ENCODE data around the gene QRICH1.

Gene QRICH1

DNA sequence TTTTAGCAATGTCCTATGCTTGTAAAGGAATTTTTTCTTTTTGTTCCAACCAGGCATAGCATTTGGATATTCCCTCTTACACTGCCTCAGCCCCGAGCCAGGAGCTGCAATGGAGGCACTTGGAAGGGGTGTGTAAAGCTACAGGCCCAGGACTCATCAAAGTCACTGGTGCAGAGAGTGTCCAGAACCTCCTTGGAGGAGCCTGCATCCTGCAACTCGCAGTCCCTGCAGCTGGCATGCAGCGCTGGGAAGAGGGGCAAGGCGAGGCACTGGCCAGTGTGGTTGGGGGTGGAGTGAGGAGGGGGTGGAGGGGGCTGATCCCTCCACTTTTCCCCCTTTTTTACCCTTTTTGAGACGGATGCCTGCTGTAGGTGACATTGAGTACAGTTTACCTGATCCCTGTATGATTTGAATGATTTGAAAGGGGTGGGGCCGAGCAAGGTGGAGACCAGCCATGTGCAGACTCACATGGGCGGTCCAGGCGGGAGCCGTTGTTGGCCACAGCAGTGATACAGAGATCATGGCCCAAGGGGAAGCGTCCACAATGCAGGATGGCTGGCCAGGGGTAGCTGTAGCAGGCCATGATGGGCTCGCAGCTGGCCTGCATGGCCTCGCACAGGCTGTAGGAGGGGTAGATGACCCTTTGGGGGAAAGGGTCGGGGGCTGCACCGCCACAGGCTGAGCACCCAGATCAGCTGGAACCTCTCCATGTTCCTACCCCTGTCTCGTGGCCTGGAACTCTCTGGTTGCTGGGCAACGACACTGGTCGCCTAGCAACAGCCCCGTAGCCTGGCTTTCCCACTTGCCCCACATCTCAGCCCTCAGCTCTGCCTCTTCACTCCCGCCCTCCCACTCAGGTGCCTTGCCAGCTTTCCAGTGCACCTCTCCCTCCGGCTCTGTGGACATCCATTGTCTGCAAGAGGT is 95.9 kb downstream of the QRICH1 start:
- H3K4me3 ChIP-seq (ENCODE audit: low read length), result no peak overlapping the region
- H3K79me2 ChIP-seq (ENCODE audit: control insufficient read depth, low read length), result peaks cover 6% of the 10 kb centered on the region
- peaks cover 7% of the 10 kb centered on the region; the same call in 1 of the 2 replicates for H3K36me3 ChIP-seq (ENCODE audit: control insufficient read depth, low read length)
- TF ChIP-seq, protein P1, sequence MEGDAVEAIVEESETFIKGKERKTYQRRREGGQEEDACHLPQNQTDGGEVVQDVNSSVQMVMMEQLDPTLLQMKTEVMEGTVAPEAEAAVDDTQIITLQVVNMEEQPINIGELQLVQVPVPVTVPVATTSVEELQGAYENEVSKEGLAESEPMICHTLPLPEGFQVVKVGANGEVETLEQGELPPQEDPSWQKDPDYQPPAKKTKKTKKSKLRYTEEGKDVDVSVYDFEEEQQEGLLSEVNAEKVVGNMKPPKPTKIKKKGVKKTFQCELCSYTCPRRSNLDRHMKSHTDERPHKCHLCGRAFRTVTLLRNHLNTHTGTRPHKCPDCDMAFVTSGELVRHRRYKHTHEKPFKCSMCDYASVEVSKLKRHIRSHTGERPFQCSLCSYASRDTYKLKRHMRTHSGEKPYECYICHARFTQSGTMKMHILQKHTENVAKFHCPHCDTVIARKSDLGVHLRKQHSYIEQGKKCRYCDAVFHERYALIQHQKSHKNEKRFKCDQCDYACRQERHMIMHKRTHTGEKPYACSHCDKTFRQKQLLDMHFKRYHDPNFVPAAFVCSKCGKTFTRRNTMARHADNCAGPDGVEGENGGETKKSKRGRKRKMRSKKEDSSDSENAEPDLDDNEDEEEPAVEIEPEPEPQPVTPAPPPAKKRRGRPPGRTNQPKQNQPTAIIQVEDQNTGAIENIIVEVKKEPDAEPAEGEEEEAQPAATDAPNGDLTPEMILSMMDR (IDR thresholded peaks at IDR 0.05; ENCODE audit: low read depth, low read length, poor library complexity, severe bottlenecking), result no peak
- TF ChIP-seq EZH2phosphoT487 (IDR thresholded peaks at IDR 0.05; ENCODE audit: borderline replicate concordance, low read length), result no peak
- H3K4me2 ChIP-seq (ENCODE audit: low read length), result no peak overlapping the region
- H3K9me2 ChIP-seq (replicated peaks; ENCODE audit: control insufficient read depth, low read length), result no peaks in the 10 kb centered on the region
- H3K9me3 ChIP-seq (ENCODE audit: control insufficient read depth, insufficient read depth, low read length), result no peaks in the 10 kb centered on the region
- no peaks in the 10 kb centered on the region; the same call in 1 of the 2 replicates for H3F3A ChIP-seq (ENCODE audit: control insufficient read depth, insufficient read depth)
- no peak overlapping the region for H3K27ac ChIP-seq (ENCODE audit: low read depth, low read length)
- no peaks in the 10 kb centered on the region for H3K27me3 ChIP-seq (ENCODE audit: control insufficient read depth, low read length)
- H3K4me1 ChIP-seq (ENCODE audit: control insufficient read depth, low read length), result no peaks in the 10 kb centered on the region
- no peaks in the 10 kb centered on the region for H4K20me1 ChIP-seq (ENCODE audit: control insufficient read depth, insufficient read depth, low read depth, low read length)

DNA sequence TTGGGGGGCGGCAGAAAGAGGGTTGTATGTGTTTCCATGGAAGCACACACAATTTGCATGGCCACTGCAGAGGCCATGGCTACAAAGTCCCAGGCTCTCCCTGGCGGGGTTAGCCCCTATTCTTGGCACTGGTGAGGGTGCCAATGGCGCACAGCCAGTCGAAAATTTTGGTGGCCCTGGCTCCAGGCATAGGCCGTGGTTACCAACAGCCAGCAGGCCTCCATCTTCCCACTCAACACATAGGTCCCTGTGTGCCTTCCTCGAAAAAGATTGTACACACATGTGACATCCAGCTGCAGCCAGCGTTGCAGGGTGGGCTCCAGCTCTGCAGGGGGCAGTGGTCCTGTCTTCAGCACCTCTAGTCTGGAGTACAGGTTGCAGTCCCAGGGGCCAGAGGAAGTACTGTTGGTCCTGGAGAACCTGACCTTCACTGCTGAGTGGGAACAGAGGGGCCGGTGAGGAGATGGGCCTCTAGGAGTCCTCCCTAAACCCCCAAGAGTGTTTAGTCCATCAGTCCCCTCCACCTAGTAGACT is 96.7 kb downstream of the QRICH1 start:
- Histone ChIP-seq H3K9me2 (replicated peaks; ENCODE audit: control insufficient read depth, low read length) (no peaks in the 10 kb centered on the region), H3K27me3 (ENCODE audit: control insufficient read depth, low read length) (no peaks in the 10 kb centered on the region), H3K4me1 (ENCODE audit: control insufficient read depth, low read length) (no peaks in the 10 kb centered on the region), H3K4me3 (ENCODE audit: low read length) (no peak overlapping the region), H4K20me1 (ENCODE audit: control insufficient read depth, insufficient read depth, low read depth, low read length) (no peaks in the 10 kb centered on the region), H3K27ac (ENCODE audit: low read depth, low read length) (no peak overlapping the region), H3K36me3 (ENCODE audit: control insufficient read depth, low read length) (peaks cover 7% of the 10 kb centered on the region; the same call in 1 of the 2 replicates), H3K79me2 (ENCODE audit: control insufficient read depth, low read length) (peaks cover 6% of the 10 kb centered on the region), H3K4me2 (ENCODE audit: low read length) (no peak overlapping the region), H3F3A (ENCODE audit: control insufficient read depth, insufficient read depth) (no peaks in the 10 kb centered on the region; the same call in 1 of the 2 replicates), H3K9me3 (ENCODE audit: control insufficient read depth, insufficient read depth, low read length) (no peaks in the 10 kb centered on the region)
- TF ChIP-seq, protein P1 (IDR thresholded peaks at IDR 0.05; ENCODE audit: low read depth, low read length, poor library complexity, severe bottlenecking), result no peak
- TF ChIP-seq EZH2phosphoT487 (IDR thresholded peaks at IDR 0.05; ENCODE audit: borderline replicate concordance, low read length), result no peak

DNA sequence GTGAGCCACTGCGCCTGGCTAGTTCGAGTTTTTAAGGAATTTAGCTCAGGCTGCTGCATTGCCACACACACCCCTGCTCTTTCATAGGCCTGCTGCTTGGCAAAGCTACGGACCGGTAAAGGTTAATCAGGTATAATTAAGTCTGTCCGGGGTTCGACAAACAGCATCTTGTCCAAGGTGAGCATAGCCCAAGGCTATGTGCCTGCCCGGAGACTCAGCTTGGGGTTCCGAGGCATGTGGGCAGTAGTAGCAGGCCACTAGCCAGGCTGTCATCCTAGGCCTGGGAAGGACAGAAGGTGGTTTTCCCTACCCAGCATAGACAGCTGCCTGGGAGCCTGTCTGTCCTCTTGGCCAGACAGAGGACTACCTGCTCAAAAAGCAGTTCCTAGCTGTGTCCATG is 97.2 kb downstream of the QRICH1 start:
- H4K20me1 ChIP-seq (ENCODE audit: control insufficient read depth, insufficient read depth, low read depth, low read length), result no peaks in the 10 kb centered on the region
- peaks cover 5% of the 10 kb centered on the region for H3K4me1 ChIP-seq (ENCODE audit: control insufficient read depth, low read length)
- TF ChIP-seq, protein P1 (IDR thresholded peaks at IDR 0.05; ENCODE audit: low read depth, low read length, poor library complexity, severe bottlenecking), result no peak
- TF ChIP-seq EZH2phosphoT487 (IDR thresholded peaks at IDR 0.05; ENCODE audit: borderline replicate concordance, low read length), result no peak
- H3K9me3 ChIP-seq (ENCODE audit: control insufficient read depth, insufficient read depth, low read length), result no peaks in the 10 kb centered on the region
- H3K27ac ChIP-seq (ENCODE audit: low read depth, low read length), result no peak overlapping the region
- H3K79me2 ChIP-seq (ENCODE audit: control insufficient read depth, low read length), result peaks cover 11% of the 10 kb centered on the region
- H3K27me3 ChIP-seq (ENCODE audit: control insufficient read depth, low read length), result no peaks in the 10 kb centered on the region
- H3K36me3 ChIP-seq (ENCODE audit: control insufficient read depth, low read length), result peaks cover 10% of the 10 kb centered on the region
- H3F3A ChIP-seq (ENCODE audit: control insufficient read depth, insufficient read depth), result peaks cover 3% of the 10 kb centered on the region; the same call in 1 of the 2 replicates
- no peak overlapping the region for H3K4me2 ChIP-seq (ENCODE audit: low read length)
- H3K4me3 ChIP-seq (ENCODE audit: low read length), result no peak overlapping the region
- H3K9me2 ChIP-seq (replicated peaks; ENCODE audit: control insufficient read depth, low read length), result no peaks in the 10 kb centered on the region

All from DOHH2 (cell line).